ENCODE measurements around the gene CARD16.
"Not testable (repeated sequence)": the region's sequence is repeated elsewhere in the genome, so short reads cannot be mapped to it uniquely, and the experiment has no call there.

CARD16 gene

DNA sequence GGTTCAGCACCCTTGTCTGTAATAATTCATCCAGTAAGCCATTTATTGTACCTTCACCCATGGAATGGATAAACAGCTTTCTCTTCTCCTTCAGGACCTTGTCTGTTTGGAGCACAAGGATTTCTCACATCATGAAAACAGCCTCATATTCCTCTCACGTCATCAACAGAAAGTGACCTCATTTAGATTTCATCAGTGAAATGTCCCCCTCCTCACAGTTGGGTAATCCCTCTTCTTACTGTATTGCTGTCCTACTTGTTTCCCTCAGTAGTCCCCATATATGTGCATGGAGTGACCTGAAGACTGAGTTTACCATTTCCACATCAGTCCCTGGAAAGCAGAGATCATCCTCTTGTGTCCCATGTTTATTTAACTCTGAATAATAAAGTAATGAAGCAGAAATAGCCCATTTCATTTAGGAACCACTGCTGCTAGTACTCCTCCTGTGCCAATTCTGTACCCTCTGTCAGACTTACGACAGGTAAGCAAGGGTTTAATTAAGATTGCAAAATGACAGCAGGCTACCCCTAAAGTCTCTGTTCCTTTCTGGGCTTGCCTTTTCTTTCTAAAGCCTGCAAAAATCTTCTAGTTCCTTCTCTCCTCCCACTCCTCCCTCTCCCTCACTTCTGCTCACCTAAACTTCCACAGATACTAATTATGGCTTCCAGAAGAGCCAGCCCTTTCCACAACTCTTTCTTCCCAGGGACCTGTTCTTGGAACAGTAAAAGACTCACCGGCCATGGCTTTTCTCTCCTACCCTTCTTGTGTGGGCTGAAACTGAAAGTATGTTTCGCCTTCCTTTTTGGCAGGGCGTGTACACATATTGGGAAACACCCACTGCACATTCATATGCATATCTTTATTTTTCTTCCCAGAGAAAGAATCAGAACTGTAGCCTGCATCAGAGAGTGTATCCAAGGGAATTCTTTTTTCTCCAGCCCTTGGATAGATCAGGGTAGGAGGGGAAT is at the start of gene CARD16:
CARD16 (minus strand) TSS at position 779 of the 968 bp plus-strand sequence; CDS start at position 741, 38 bp downstream.
- DNase-seq = not testable (repeated sequence)

GRCh38 chr11:105092256-105093239 is 47.4 kb upstream of the CARD16 start:
- DNase-seq = no peak

DNA sequence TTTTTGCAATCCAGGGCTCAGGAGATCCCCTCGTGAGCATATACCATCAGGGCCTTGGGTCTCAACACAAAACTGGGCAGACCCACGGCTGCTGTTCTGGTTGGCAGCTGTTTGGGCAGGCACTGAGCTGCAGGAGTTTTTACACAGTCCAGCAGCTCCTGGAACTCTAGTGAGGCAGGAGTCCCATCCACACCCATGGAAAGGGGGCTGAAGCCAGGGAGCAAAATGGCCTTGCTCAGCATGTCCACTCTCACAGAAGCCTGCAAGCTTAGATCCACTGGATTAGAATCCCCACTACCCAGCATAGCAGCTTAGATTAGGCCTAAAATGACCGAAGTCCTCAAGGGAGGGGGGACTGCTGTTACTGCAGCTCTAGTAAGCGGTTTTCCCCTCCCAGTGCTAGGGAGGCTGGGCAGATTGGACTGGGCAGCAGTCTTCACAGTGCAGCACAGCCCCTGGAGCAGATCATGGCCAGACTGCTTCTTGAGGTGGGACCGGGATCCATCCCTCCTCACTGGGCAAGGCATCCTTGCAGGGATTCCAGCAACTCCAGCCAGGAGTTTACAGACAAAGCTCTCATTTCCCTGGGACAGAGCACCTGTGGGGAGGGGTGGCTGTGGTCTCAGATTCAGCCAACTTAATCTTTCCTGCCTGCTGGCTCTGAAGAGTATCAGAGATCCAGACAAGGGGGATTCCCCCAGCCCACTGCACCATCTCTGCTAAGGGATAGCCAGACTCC is 36.4 kb upstream of the CARD16 start:
- no peak for DNase-seq

- not testable (repeated sequence) for DNase-seq
These were observed 35.2 kb upstream of the CARD16 start for GRCh38 chr11:105080171-105080906.

DNA sequence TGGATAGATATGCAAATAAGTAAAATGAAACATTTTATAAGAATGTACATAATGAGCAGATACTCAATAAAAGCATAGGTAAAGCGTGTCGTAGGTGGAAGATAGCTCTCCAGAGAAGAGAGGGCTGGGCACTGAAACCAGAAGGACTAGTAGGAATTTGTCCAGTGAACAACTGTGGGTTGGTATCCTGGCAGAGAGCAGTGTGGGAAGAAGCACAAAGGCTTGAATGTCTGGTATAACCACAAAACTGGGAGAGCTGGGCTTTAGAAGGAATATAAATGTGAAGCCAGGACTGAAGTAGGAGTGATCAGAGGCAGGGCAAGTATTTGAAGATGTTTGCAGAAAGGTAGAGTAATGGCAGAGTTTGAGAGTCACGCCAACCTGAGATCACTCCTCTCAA is 33.1 kb upstream of the CARD16 start:
- DNase-seq = no peak

DNA sequence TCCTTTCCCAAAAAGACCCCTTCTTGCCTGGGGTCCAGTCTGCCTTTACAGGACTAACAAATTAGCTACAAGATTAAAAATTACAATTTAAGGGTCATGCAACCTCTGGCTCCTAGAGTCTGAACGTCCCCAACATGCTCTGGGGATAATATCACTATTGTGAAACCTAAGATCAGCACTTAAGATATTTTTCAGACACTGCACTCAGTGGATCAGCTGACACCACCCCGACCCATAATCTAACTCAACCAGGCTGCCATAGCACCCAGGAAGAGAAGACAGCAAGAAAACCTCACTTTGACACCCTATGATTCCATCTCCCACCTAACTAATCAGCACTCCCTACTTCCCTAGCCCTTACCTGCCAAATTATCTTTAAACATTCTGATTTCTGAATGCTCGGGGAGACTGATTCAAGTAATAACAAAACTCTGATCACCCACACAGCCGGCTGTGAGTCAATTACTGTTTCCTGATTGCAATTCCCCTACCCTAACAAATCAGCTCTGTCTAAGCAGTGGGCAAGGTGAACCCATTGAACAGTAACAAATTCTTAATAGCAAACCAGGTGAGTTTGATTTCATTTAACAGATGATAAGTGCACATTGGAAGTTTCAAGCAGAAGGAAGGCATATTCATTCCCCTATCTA is 32.1 kb upstream of the CARD16 start:
- not testable (repeated sequence) for DNase-seq

GRCh38 chr11:105074166-105074530 is 29.0 kb upstream of the CARD16 start:
- DNase-seq = no peak

GRCh38 chr11:105073456-105074165 is 28.5 kb upstream of the CARD16 start:
- DNase-seq = no peak

- not testable (repeated sequence) for DNase-seq
These were observed 26.9 kb upstream of the CARD16 start for GRCh38 chr11:105072080-105072479.

DNA sequence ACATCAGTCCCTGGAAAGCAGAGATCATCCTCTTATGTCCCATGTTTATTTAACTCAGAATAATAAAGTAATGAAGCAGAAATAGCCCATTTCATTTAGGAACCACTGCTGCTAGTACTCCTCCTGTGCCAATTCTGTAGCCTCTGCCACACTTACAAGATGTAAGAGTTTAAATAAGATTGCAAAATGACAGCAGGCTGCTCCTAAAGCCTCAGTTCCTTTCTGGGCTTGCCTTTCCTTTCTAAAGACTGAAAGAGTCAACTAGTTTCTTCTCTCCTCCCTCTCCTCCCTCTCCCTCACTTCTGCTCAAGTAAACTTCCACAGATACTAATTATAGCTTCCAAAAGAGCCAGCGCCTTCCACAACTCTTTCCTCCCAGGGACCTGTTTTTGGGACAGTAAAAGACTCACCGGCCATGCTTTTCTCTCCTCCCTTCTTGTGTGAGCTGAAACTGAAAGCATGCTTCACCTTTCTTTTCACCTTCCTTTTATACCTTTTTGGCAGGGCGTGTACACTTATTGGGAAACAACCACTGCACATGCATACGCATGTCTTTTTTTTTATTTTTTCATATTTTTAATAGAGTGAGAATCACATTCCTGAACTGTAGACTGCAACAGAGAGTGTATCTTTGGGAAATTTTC is 26.1 kb upstream of the CARD16 start:
- DNase-seq = no peak

GRCh38 chr11:105070306-105070705 is 25.2 kb upstream of the CARD16 start:
- no peak for DNase-seq

GRCh38 chr11:105069749-105070148 is 24.6 kb upstream of the CARD16 start:
- DNase-seq = not testable (repeated sequence)

DNA sequence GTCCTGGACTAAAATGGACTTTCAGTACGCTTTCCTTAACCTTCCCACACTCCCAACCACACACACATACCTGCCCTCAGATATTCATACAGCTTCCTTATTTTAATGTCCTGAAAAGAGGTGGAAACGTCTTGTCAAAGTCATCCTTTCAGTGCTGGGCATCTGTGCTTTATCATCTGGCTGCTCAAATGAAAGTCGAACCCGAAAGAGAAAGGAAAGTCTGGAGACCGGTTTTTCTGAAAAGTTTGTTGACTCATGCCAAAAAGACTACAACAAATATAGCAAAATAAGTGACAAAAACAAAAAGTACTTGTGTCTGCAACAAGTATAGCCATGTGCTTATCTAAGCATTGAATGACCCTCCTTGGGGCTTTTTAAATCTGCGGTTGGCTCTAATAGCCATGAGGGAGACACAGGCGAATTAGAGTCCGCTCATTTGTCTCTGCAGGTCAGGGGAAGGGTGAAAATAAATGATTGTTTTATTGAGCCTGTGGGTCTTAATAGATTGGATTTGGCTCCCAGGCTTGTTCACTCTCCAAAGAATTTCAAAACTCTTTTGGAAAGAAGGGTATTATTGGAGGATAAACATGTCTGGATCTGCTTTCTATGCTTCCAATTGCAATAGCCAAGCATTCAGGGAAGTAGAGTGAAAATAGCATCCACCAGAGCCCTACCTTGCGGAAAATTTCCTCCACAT is 18.3 kb upstream of the CARD16 start:
- DNase-seq = not testable (repeated sequence)

DNA sequence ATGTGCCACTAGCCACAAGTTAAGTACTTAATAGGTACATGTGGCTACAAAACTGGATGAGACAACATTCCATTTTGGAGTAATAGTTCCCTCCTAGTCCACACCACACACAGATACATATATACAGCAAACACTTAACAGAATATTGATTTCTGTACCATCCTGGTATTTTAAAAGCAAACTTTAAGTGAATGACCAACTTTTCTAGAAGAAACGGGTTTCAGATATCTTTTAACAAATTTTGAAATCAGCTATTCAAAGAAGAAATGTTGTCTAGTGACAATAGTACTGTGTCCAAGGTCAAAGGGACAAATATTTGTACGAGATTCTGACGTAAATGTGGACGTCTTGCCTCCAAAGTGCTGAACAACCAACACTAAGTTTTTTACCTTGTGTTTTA is 12.3 kb upstream of the CARD16 start:
- DNase-seq = no peak

DNA sequence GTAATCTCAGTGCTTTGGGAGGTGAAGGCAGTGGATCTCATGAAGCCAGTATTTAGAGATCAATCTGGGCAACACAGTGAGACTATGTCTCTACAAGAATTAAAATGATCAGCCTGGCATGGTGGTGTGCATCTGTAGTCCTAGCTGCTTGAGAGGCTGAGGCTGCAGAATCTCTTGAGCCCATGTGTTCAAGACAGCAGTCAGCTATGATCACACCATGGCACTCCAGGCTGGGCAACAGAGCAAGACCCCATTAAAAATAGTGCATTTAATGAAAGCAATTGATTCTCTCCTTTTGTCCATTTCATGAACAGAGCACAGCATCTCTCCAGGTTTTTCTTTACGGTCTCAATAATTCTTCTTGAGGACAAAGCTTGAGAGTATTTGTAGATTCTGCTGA is 11.3 kb upstream of the CARD16 start:
- no peak for DNase-seq

- DNase-seq = no peak
These were observed 9.8 kb upstream of the CARD16 start for GRCh38 chr11:105054723-105055493.

DNA sequence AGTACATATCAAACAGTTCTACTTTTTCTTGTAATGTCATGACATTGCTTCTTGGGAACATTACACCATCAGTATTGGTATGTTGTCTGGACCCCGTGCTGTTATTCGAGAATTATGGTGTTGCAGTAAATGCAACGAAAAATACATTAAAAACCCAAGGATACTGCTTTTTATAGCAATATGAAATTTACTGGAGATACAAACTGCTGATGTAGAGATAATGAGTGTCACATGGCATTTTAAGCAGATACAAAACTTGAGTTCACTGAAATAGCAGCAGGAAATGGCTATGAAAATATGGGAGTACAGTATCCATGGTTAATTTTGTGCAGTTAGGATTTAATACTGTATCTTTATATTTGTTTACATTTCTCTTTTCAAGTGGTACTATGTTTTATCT is 7.4 kb upstream of the CARD16 start:
- no peak for DNase-seq

GRCh38 chr11:105051559-105051958 is 6.4 kb upstream of the CARD16 start:
- DNase-seq = no peak

DNA sequence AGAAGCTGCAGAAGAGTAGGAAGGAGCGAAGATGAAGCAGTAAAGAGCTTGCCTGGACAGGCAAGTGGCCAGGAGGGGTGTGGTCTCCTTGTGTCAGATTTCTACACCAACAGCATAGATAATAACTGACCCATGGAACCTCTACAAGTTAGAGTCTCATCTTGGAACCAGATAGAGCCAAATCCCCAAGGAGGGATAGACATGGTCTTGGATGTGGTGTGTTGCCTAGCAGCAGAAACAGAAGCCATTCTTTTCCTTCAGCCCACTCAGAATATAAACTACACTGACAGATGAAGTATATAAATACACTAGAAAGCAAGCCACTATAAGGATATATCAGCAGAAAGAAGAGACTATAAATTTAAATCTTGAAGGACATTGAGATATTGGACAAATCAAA is 4.3 kb upstream of the CARD16 start:
- no peak for DNase-seq

Data from retina (tissue), 1 donor.